HEK293 (cell line): ENCODE results near the gene AP5S1.

Source experiments
- OSR2 ChIP-seq: fragments of 450-650 bp; formaldehyde crosslinking; IDR thresholded peaks from 2 replicates; pipeline ENCODE4 v1.5.1; 2016; ENCODE audit warnings: missing biosample characterization, missing genetic modification characterization
- PRDM6 ChIP-seq: fragments of 450-650 bp; formaldehyde crosslinking; IDR thresholded peaks from 2 replicates; pipeline ENCODE4 v1.5.1; 2017; ENCODE audit warnings: missing biosample characterization, missing genetic modification characterization
- SP7 ChIP-seq: fragments of 450-650 bp; formaldehyde crosslinking; IDR thresholded peaks from 2 replicates; pipeline ENCODE4 v1.5.1; 2016; ENCODE audit warnings: missing biosample characterization, missing genetic modification characterization
- YY2 ChIP-seq: fragments of 450-650 bp; formaldehyde crosslinking; IDR thresholded peaks from 2 replicates; pipeline ENCODE4 v1.5.1; 2016; ENCODE audit warnings: missing biosample characterization, missing genetic modification characterization
- ZBTB1 ChIP-seq: fragments of 450-650 bp; formaldehyde crosslinking; IDR thresholded peaks from 2 replicates; pipeline ENCODE4 v1.5.1; 2016; ENCODE audit warnings: missing biosample characterization, missing genetic modification characterization
- ZBTB10 ChIP-seq: fragments of 450-650 bp; formaldehyde crosslinking; IDR thresholded peaks from 2 replicates; pipeline ENCODE4 v1.5.1; 2016; ENCODE audit warnings: missing biosample characterization, missing genetic modification characterization
- ZBTB6 ChIP-seq: fragments of 450-650 bp; formaldehyde crosslinking; IDR thresholded peaks from 2 replicates; pipeline ENCODE4 v1.5.1; 2017; ENCODE audit warnings: missing biosample characterization, missing genetic modification characterization
- ZNF10 ChIP-seq: fragments of 450-650 bp; formaldehyde crosslinking; IDR thresholded peaks from 2 replicates; pipeline ENCODE4 v1.5.1; 2017; ENCODE audit warnings: missing biosample characterization, missing genetic modification characterization
- ZNF114 ChIP-seq: fragments of 450-650 bp; formaldehyde crosslinking; IDR thresholded peaks from 2 replicates; pipeline ENCODE4 v1.5.0; 2017; ENCODE audit warnings: missing biosample characterization, missing genetic modification characterization
- ZNF132 ChIP-seq: fragments of 450-650 bp; formaldehyde crosslinking; IDR thresholded peaks from 2 replicates; pipeline ENCODE4 v1.5.1; 2017; ENCODE audit warnings: missing biosample characterization, missing genetic modification characterization, borderline replicate concordance
- ZNF155 ChIP-seq: fragments of 450-650 bp; formaldehyde crosslinking; IDR thresholded peaks from 2 replicates; pipeline ENCODE4 v1.5.1; 2016; ENCODE audit warnings: missing biosample characterization, missing genetic modification characterization
- ZNF169 ChIP-seq: fragments of 450-650 bp; formaldehyde crosslinking; IDR thresholded peaks from 2 replicates; pipeline ENCODE4 v1.5.1; 2016; ENCODE audit warnings: missing biosample characterization, missing genetic modification characterization
- ZNF214 ChIP-seq: fragments of 450-650 bp; formaldehyde crosslinking; IDR thresholded peaks from 2 replicates; pipeline ENCODE4 v1.5.1; 2017; ENCODE audit warnings: missing biosample characterization, mild to moderate bottlenecking, missing genetic modification characterization, borderline replicate concordance
- ZNF24 ChIP-seq: fragments of 450-650 bp; formaldehyde crosslinking; IDR thresholded peaks from 2 replicates; pipeline ENCODE4 v1.5.1; 2016; ENCODE audit warnings: missing biosample characterization, missing genetic modification characterization
- ZNF266 ChIP-seq: fragments of 450-650 bp; formaldehyde crosslinking; IDR thresholded peaks from 2 replicates; pipeline ENCODE4 v1.5.1; 2016; ENCODE audit warnings: missing biosample characterization, missing genetic modification characterization, low read depth
- ZNF394 ChIP-seq: fragments of 450-650 bp; formaldehyde crosslinking; IDR thresholded peaks from 2 replicates; pipeline ENCODE4 v1.5.1; 2016; ENCODE audit warnings: missing biosample characterization, missing genetic modification characterization, mild to moderate bottlenecking, moderate library complexity, borderline replicate concordance
- ZNF48 ChIP-seq: fragments of 450-650 bp; formaldehyde crosslinking; IDR thresholded peaks from 2 replicates; pipeline ENCODE4 v1.5.1; 2016; ENCODE audit warnings: missing biosample characterization, missing genetic modification characterization
- ZNF514 ChIP-seq: fragments of 450-650 bp; formaldehyde crosslinking; IDR thresholded peaks from 2 replicates; pipeline ENCODE4 v1.5.1; 2016; ENCODE audit warnings: missing biosample characterization, missing genetic modification characterization
- ZNF549 ChIP-seq: fragments of 450-650 bp; IDR thresholded peaks from 2 replicates; pipeline ENCODE4 v1.5.1; 2018; ENCODE audit warnings: missing biosample characterization, missing genetic modification characterization, mild to moderate bottlenecking, inconsistent platforms, moderate library complexity
- ZNF555 ChIP-seq: fragments of 450-650 bp; formaldehyde crosslinking; conservative IDR thresholded peaks from 2 replicates; pipeline ENCODE4 v1.5.1; 2017; ENCODE audit warnings: missing biosample characterization, mild to moderate bottlenecking, missing genetic modification characterization, inconsistent platforms
- ZNF660 ChIP-seq: fragments of 450-650 bp; IDR thresholded peaks from 2 replicates; pipeline ENCODE4 v1.5.1; 2018; ENCODE audit warnings: missing biosample characterization, mild to moderate bottlenecking, missing genetic modification characterization
- ZNF670 ChIP-seq: fragments of 450-650 bp; formaldehyde crosslinking; IDR thresholded peaks from 2 replicates; pipeline ENCODE4 v1.5.1; 2016; ENCODE audit warnings: missing biosample characterization, missing genetic modification characterization, low read depth
- ZNF692 ChIP-seq: fragments of 450-650 bp; formaldehyde crosslinking; IDR thresholded peaks from 2 replicates; pipeline ENCODE4 v1.5.1; 2016; ENCODE audit warnings: missing biosample characterization, missing genetic modification characterization
- ZNF707 ChIP-seq: fragments of 450-650 bp; formaldehyde crosslinking; IDR thresholded peaks from 2 replicates; pipeline ENCODE4 v1.5.1; 2016; ENCODE audit warnings: missing biosample characterization, missing genetic modification characterization
- ZNF792 ChIP-seq: fragments of 450-650 bp; formaldehyde crosslinking; IDR thresholded peaks from 2 replicates; pipeline ENCODE4 v1.5.1; 2016; ENCODE audit warnings: missing biosample characterization, missing genetic modification characterization
- ZSCAN30 ChIP-seq: fragments of 450-650 bp; IDR thresholded peaks from 2 replicates; pipeline ENCODE4 v1.5.1; 2018; ENCODE audit warnings: missing biosample characterization, mild to moderate bottlenecking, missing genetic modification characterization, moderate library complexity
- ZSCAN4 ChIP-seq: fragments of 450-650 bp; formaldehyde crosslinking; IDR thresholded peaks from 2 replicates; pipeline ENCODE4 v1.5.1; 2017; ENCODE audit warnings: missing biosample characterization, missing genetic modification characterization

AP5S1 gene

GRCh38 chr20:3795511-3796468, 24.6 kb upstream of the AP5S1 start, which contains the start of gene CDC25B (continued):
- TF ChIP-seq ZNF549 (tag by site-specific recombination) (no peak), ZBTB10 (tag by site-specific recombination) (peak; percentile 76), ZBTB6 (no peak), PRDM6 (tag by site-specific recombination) (no peak), ZNF707 (tag by site-specific recombination) (no peak), ZNF169 (tag by site-specific recombination) (no peak), ZNF394 (tag by site-specific recombination) (peak; percentile 55; the same call in 1 of the 2 replicates), ZNF132 (no peak), SP7 (peak; percentile 73), ZNF660 (tag by site-specific recombination) (no peak), ZNF114 (no peak), ZNF10 (tag by site-specific recombination) (no peak), ZNF266 (tag by site-specific recombination) (no peak), OSR2 (tag by site-specific recombination) (no peak), ZNF692 (tag by site-specific recombination) (peak; percentile 49; the same call in 1 of the 2 replicates), ZNF792 (tag by site-specific recombination) (no peak), ZSCAN30 (tag by site-specific recombination) (peak; percentile 69), ZNF514 (tag by site-specific recombination) (no peak), ZNF555 (tag by site-specific recombination) (no peak), ZNF155 (tag by site-specific recombination) (no peak), ZNF48 (tag by site-specific recombination) (no peak), ZNF214 (no peak), ZSCAN4 (tag by site-specific recombination) (no peak), ZBTB1 (tag by site-specific recombination) (no peak), ZNF670 (no peak), ZNF24 (tag by site-specific recombination) (peak; percentile 97), YY2 (tag by site-specific recombination) (no peak)
